ENCODE results near the gene MYMX. TPM values are rescaled to one million over a fixed set of nuclear protein-coding genes. Genes with fewer than 3 reads are reported as not detected.

The MYMX gene
- total RNA-seq, 1 experiment from 2014 or later: not detected

- H3K36me3 ChIP-seq (ENCODE audit: control insufficient read depth, insufficient read depth, low read length): peaks cover 12% of the 10 kb centered on the region
- peaks cover 83% of the 10 kb centered on the region for H3K36me3 Mint-ChIP-seq (ENCODE audit: insufficient read depth, unreplicated experiment)
- TF ChIP-seq CTCF (IDR thresholded peaks at IDR 0.05; ENCODE audit: insufficient read depth in 1 of 2, low read depth in 1 of 2, low read length in 1 of 2, severe bottlenecking in 1 of 2, unreplicated experiment in 1 of 2): no peak
- H3K27me3 ChIP-seq (replicated peaks; ENCODE audit: control insufficient read depth, insufficient read depth, low read length): no peaks in the 10 kb centered on the region
- H3K27ac Mint-ChIP-seq (ENCODE audit: unreplicated experiment): peak overlapping the region; percentile 42
- peak overlapping the region; percentile 78 for H3K4me3 Mint-ChIP-seq (ENCODE audit: unreplicated experiment)
- H3K9me3 ChIP-seq: no peaks in the 10 kb centered on the region
- DNase-seq: peak; percentile 27 to 57
- ChIA-PET POLR2A (no interaction called here), CTCF (interaction anchor here (1.0 to 3.4 kb wide), 3 partner anchors 14 to 159 kb away, joined by 3 to 18 read pairs (median 6); partner anchors contain the start of gene TMEM151B)
- peaks cover 8% of the 10 kb centered on the region; the same call in 1 of the 2 replicates for H3K4me1 ChIP-seq
- no peak overlapping the region for H3K4me3 ChIP-seq (ENCODE audit: low read depth, low read length)
- no peaks in the 10 kb centered on the region for H3K27me3 Mint-ChIP-seq (ENCODE audit: insufficient read depth, unreplicated experiment)
- H3K9me3 Mint-ChIP-seq (ENCODE audit: unreplicated experiment): no peaks in the 10 kb centered on the region
- peaks cover 31% of the 10 kb centered on the region for H3K4me1 Mint-ChIP-seq (ENCODE audit: low read depth, unreplicated experiment)
- BruUV-seq (replicated peaks): no TSS peak
- intact Hi-C loops (cut with micrococcal nuclease; ENCODE audit: unreplicated experiment): no loop called here
These were observed 38.5 kb downstream of the MYMX start for GRCh38 chr6:44255105-44255808.

GRCh38 chr6:44255871-44256774 lies 39.4 kb downstream of the MYMX start:
- Mint-ChIP-seq H3K9me3 (ENCODE audit: unreplicated experiment) (no peaks in the 10 kb centered on the region), H3K27me3 (ENCODE audit: insufficient read depth, unreplicated experiment) (no peaks in the 10 kb centered on the region), H3K4me3 (ENCODE audit: unreplicated experiment) (peak overlapping the region; percentile 78), H3K36me3 (ENCODE audit: insufficient read depth, unreplicated experiment) (peaks cover 75% of the 10 kb centered on the region), H3K27ac (ENCODE audit: unreplicated experiment) (peak overlapping the region; percentile 42), H3K4me1 (ENCODE audit: low read depth, unreplicated experiment) (peaks cover 29% of the 10 kb centered on the region)
- peak; percentile 40 to 56 for DNase-seq
- ChIA-PET CTCF (interaction anchor here (0.8 to 3.4 kb wide), 10 partner anchors 9 to 160 kb away, joined by 3 to 18 read pairs (median 6); partner anchors contain the start of genes AARS2, HSP90AB1 and TMEM151B), POLR2A (interaction anchor here (0.5 to 2.0 kb wide), 7 partner anchors 9 to 547 kb away, joined by 3 to 37 read pairs (median 4); partner anchors contain the start of genes HSP90AB1 and SLC29A1)
- Histone ChIP-seq H3K27me3 (replicated peaks; ENCODE audit: control insufficient read depth, insufficient read depth, low read length) (no peaks in the 10 kb centered on the region), H3K36me3 (ENCODE audit: control insufficient read depth, insufficient read depth, low read length) (peaks cover 9% of the 10 kb centered on the region), H3K9me3 (no peaks in the 10 kb centered on the region), H3K4me1 (peaks cover 8% of the 10 kb centered on the region; the same call in 1 of the 2 replicates), H3K4me3 (ENCODE audit: low read depth, low read length) (peak overlapping the region; percentile 60)
- intact Hi-C loops (cut with micrococcal nuclease; ENCODE audit: unreplicated experiment): no loop called here
- BruUV-seq (replicated peaks): no TSS peak
- TF ChIP-seq CTCF (IDR thresholded peaks at IDR 0.05; ENCODE audit: insufficient read depth in 1 of 2, low read depth in 1 of 2, low read length in 1 of 2, severe bottlenecking in 1 of 2, unreplicated experiment in 1 of 2): no peak

- H3K36me3 ChIP-seq (ENCODE audit: control insufficient read depth, insufficient read depth, low read length): peaks cover 9% of the 10 kb centered on the region
These were observed 40.0 kb downstream of the MYMX start for GRCh38 chr6:44256775-44257024.

More at GRCh38 chr6:44256775-44257024, 40.0 kb downstream of the MYMX start:
- BruUV-seq (replicated peaks): no TSS peak
- no peak for DNase-seq
- H3K4me3 Mint-ChIP-seq (ENCODE audit: unreplicated experiment): peak overlapping the region; percentile 78
- ChIA-PET CTCF (interaction anchor here (0.7 to 3.4 kb wide), 10 partner anchors 10 to 162 kb away, joined by 3 to 18 read pairs (median 6); partner anchors contain the start of genes AARS2, HSP90AB1 and TMEM151B), POLR2A (interaction anchor here (0.5 to 2.0 kb wide), 8 partner anchors 9 to 548 kb away, joined by 3 to 37 read pairs (median 4); partner anchors contain the start of genes HSP90AB1 and SLC29A1)
- H3K36me3 Mint-ChIP-seq (ENCODE audit: insufficient read depth, unreplicated experiment): peaks cover 69% of the 10 kb centered on the region
- peaks cover 29% of the 10 kb centered on the region for H3K4me1 Mint-ChIP-seq (ENCODE audit: low read depth, unreplicated experiment)
- TF ChIP-seq CTCF (IDR thresholded peaks at IDR 0.05; ENCODE audit: insufficient read depth in 1 of 2, low read depth in 1 of 2, low read length in 1 of 2, severe bottlenecking in 1 of 2, unreplicated experiment in 1 of 2): no peak
- peak overlapping the region; percentile 42 for H3K27ac Mint-ChIP-seq (ENCODE audit: unreplicated experiment)
- H3K27me3 ChIP-seq (replicated peaks; ENCODE audit: control insufficient read depth, insufficient read depth, low read length): no peaks in the 10 kb centered on the region
- intact Hi-C loops (cut with micrococcal nuclease; ENCODE audit: unreplicated experiment): no loop called here
- peak overlapping the region; percentile 60 for H3K4me3 ChIP-seq (ENCODE audit: low read depth, low read length)
- no peaks in the 10 kb centered on the region for H3K27me3 Mint-ChIP-seq (ENCODE audit: insufficient read depth, unreplicated experiment)
- H3K9me3 ChIP-seq: no peaks in the 10 kb centered on the region
- H3K4me1 ChIP-seq: peaks cover 8% of the 10 kb centered on the region; the same call in 1 of the 2 replicates
- no peaks in the 10 kb centered on the region for H3K9me3 Mint-ChIP-seq (ENCODE audit: unreplicated experiment)
